GM21360 (cell line): Measurements from ENCODE around the gene CPA3.
A peak's percentile ranks its signal among the peaks of the same experiment; 100 is the strongest.

ENCODE experiments used
- ATAC-seq: cut with Tn5 transposase; IDR thresholded peaks from one replicate; pipeline ENCODE4 v1.9.1; 2021; ENCODE audit warnings: mild to moderate bottlenecking, moderate library complexity; ENCODE audit not compliant: unreplicated experiment

CPA3 gene

DNA sequence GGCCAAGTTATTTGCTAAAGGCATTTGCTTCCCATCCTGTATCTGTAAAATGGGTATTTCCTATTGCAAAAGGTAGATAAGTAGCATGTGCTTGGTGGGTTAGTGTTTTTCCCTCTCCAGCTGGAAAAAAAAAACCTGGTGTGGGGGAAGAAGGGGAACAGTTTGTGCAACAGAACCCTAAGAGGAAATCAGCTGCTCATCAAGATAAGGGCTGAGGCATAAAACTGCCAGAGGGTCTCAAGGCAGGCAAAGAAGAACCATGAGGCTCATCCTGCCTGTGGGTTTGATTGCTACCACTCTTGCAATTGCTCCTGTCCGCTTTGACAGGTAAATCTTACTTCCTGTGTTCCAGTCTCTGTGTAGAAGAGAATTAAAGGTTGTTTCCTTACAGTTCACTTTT lies at the start of gene CPA3:
Gene CPA3 (plus strand): TSS at position 248 of the 400 bp plus-strand sequence. CDS start 12 bp downstream, at position 260.
- ATAC-seq = no peak

DNA sequence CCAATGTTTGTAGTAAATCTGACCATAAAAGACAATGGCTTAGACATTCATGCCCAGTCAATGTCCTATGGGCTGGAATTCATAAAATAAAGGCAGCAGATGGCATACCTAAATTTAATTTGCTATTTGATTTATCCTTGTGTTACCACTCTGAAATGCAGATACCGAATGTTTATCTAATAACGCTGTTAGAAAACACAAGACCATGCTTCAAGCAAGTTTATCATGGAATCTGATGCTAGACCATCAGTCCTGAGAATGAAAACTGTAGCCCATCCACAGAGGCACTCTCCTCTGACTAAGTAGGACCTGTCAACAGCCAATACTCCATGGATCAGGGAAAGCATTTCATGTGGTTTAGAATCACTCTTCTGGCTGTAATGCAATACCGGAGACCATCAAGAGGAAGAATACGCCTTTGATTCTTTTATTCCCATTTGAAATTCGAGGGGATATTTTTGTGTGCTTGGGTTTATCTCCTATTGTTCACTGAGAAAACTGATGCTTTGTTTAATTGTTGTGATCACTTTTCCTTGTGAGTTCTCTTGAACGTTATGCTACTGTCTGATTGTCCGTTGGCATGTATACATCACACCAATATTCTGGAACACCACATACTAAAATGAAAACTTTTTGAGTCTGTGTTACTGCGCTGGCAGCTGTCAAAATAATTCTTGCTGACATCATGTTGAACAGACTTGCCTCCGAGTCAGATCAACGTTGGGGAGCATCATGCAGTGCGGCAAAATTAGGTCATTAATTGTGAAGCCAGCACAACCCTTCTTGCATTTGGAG lies 49.6 kb upstream of the CPA3 start:
- ATAC-seq = no peak

- ATAC-seq = no peak
Measured at GRCh38 chr3:148816427-148816826, 48.7 kb upstream of the CPA3 start.

DNA sequence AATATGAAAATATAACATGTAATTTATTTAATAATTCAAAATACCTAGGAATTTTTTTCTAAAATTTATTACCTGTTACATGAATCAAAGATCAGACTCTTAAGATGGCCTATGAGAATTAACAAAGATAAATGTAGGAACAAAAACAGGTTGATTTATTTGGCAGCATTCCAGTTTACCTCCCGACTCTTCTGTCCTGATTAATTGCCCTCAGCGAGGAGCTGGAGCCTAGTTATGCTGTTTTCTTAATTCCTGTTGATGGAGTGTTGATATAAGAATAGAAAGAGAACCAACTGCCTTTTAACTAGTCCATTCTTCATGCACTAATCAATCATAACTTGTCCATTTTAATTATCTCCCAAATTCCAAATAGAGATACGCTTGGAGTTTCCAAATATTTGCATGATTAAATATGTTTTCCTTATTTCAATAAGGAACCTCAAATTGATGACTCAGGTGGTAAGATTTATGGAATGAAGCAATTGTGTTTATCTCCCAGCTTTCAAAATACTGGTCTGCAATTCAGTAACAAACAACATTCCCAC lies 48.0 kb upstream of the CPA3 start:
- no peak for ATAC-seq

DNA sequence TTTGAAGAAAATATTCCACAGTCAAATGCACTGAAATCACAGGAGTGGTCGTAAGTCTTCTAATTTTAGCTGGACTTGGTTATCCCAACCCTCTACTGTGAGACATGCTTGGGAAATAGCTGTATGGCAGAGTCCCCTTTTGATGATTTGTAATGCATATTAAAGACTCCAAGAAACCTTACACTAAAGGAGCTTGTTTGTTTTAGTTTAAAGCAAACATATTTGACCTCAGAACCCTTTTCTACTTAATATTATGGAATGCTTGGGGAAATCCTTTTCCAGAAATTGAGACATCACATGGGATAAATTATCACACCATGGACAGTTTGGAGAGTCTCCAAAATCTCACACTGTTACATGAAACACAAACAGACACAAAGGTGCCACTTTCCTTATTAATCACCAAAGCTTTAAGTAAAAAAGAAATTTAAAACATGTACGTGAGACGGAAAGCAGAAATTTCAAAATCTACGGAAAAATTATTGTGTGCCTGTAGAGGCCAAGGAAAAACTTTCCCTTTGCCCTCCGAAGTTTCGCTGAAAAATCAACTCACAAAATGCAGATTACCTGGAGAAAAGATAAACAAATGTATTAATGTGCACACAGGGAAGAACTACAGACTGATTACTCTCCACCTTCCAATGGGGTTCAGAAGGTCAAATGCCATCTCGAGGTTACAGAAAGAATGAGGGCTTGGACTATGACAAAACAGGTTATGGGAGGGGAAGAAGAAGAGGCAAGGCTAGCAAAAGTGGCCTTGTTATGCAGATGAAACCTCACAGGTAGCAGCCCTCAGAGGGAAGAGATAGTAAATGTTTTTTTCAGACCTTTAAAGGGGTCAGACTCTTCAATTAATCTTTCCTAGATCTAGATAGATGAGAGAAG lies 44.5 kb upstream of the CPA3 start:
- ATAC-seq = no peak

DNA sequence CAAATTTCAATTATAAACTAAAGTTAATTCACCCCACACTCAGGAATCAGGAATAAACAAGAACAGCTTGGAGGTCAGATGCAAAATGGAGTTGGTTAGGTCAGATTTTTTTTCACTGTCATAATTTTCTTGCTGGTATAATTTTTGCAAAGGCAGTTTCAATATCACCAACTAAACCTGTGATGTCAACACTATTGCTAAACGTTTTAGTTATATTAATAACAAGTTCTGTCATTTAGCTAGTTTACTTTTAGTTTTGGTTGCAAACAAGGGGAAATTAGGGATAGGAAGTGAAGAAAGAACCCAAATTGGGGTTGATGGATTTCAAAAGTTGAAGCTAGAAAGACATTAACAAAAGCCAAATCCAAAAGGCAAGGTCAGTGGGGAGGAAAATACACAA lies 42.1 kb upstream of the CPA3 start:
- no peak for ATAC-seq

GRCh38 chr3:148825476-148825875 lies 39.6 kb upstream of the CPA3 start:
- no peak for ATAC-seq

GRCh38 chr3:148827585-148827984 lies 37.5 kb upstream of the CPA3 start, which contains the start of gene CPB1:
TSS of gene CPB1 (plus strand) at chr3:148827811. CDS start at chr3:148827824, 13 bp downstream.
- no peak for ATAC-seq

DNA sequence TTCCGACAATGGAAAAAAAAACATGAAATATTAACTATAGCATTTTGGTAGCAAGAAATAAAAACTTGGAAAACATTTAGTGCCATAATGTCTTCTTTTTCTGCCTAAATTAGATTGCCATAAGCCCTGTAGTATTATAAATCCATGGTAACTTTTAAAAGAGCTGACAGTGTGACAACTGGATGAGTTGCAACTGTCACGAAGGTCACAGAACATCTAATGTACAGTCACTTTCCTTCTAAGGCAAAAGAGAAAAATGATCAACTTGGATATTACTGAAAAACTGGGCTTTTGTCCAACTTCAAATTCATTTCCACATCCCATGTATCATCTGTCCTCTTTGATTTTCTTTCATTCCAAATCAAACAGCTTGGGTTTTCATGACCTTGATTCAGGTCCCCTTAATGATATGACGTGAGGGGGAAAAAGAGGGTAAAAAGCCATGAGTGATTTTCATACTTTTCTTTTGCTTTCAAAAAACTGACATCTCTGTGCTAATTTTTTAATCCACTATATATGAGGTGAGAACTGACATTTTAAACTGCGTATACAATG lies 36.9 kb upstream of the CPA3 start:
- ATAC-seq = no peak

- no peak for ATAC-seq
Measured at GRCh38 chr3:148829926-148830325, 35.2 kb upstream of the CPA3 start.

DNA sequence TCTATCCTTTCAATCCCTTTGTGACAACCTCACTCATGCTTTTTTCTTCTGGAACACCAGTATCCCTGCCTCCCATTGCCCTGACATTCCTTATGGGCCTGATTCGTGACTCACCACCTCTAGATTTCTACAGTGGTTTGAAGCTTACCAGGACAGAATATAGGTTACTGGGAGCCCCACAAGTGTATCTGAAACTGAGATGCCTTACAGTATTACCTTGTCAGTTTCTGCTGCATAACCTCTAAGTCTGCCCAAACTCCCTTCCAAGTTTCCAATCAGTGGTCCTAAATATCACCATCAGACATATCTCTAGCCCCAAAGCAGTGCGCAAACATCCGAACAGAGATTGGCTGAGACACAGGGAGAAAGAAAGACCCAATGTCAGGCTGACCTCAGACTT lies 31.9 kb upstream of the CPA3 start:
- no peak for ATAC-seq

DNA sequence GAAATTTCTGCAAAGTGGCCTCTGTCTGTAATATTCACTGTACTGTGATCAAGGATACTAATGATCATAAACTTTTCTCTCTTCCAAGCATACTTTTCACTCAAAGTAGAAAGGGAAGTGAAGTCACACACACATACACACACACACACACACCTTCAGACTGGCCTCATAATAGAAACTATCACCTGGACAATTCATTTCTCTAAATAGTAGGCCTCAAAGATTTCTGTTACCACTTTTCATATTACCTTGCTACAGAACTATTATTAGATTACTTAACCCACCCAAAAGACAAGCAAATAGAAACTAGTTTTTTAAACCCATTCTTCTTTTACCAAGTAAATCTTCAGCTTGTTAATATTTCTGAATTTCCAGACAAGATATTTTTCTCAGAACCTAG lies 25.3 kb upstream of the CPA3 start:
- peak; percentile 56 for ATAC-seq

GRCh38 chr3:148840451-148840850 lies 24.6 kb upstream of the CPA3 start:
- ATAC-seq = no peak

DNA sequence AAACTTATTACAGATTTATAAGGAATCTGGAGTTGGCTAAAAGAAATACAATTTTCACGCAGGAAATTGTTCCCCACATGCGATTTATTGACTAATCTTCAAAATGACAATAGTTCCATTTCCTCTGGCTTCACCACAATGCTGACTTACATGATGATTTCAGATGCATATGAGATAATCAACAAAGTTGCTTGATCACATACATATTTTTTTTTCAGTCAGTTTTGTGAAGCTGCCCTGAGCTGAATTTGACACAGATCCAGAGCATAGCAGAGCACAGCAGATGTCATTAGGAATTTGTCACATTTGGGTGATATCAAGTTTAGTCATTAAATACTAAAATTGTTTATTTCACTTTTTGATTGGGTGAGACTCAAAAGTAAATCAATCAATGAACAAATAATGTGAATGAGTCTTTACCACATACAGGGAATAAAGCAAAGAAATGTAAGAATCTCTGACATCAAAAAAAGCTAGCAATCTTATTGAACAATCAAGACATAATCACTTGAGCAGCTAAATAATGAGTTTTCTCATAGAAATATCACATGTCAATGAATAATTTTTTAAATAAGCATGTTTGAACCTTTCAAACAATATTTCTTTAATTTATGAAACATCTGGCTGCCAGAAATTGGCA lies 19.2 kb upstream of the CPA3 start:
- ATAC-seq = no peak

DNA sequence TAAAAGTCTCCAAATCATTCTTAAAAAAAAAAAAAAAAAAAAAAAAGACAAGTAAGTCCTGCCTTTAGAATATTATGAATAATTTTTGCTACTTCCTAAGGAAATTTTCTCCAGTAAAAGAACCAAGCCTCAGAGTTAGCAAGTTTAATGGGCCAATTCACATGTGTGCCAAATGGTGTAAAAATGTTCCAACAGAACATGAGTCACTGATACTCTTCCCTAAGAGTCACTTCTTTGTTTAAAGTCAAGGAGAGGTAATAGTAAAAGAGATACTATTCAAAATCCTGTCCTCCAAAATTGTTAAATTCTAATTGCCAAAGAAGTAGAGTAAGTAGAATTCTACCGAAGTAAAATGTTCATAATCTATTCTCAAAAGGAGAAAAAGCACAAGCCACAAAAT lies 17.7 kb upstream of the CPA3 start:
- no peak for ATAC-seq

DNA sequence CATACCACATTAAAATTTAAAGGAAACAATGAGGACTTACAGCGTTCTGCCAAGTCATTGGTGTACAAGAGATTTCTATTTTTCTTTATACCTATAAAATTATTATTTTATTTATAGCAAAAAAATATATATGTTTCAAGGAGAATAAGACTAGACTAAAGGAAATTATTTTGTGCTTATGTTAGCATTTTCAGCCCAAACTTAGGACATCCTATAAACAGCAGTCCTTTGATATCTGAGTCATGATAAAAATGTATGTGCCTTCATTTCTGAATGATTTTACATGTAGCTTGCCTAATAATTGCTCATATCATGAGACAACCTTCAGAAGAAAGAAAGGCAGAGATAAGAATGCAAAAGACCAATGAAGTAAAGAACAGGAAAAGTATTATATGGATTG lies 16.7 kb upstream of the CPA3 start:
- no peak for ATAC-seq

DNA sequence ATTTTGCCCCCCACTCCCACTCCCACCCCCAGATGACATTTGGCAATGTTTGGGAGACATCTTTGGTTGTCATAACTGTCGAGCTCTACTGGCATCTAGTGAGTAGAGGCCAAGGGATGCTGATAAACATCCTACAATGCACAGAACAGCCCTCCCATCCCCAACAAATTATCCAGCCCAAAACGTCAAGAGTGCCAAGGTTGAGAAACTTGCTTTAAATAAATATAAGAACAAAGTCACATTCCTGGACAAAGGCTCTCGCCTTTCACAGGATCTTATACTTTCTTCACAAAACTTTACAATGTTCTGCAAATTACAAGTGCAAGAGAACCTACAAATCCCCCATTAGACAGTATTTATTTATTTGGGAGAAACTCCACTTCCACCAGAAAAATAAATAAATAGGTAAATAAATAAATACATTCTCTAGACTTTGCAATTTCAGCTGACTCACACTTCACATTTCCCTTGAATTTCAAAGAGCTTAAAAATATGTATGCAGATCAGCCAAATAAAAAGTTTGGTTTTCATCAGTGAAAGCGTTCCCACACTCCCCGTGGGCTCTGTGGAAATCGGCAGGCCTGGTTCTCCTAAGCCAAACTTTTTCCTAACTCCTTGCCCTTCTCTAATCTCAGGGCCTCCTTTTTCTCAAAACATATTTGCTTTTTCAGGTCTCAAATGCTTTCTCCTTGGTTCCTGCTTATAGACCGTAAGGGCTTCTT lies 12.7 kb upstream of the CPA3 start:
- ATAC-seq = no peak

- no peak for ATAC-seq
Measured at GRCh38 chr3:148853076-148853475, 12.0 kb upstream of the CPA3 start.

DNA sequence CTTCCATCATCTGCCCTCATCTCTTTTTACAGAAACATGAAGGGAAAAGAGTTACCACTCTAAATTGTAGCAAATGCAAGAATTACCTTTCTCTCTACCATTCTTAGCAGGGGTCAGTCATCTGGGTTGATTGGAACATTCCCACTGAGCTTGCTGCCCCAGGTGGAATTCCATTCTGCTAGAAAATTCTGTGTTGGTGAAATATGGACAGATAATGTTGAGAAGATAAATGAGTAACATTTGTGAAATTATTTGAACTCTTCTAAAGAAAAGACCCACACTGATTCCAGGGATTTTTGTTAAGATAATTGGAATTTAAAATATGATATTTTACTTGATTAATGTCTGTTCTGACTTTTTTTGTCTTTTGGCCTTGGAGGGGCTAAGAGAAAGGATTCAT lies 11.0 kb upstream of the CPA3 start:
- no peak for ATAC-seq

DNA sequence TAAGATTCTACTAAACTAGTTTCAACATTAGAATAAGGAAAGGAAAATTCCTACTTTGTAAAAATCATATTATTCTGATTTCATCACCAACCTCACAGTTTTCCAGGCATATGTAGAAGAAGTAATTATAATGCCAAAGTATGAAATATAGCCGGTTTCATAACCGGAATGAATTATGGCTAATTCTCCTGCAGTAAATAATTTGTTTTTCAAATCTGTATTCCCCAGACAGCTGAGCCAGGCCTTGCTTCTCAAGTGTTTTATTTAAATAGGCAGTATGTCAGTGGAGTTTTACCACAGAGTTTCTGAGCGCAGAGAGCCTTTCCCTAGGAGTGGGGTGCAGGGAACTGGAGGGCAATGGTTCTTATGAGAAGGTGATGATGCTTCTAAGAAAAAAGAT lies 8.7 kb upstream of the CPA3 start:
- no peak for ATAC-seq
